Endodermal cell (in vitro differentiated cells): ENCODE results near the gene ARF4. TPM values are rescaled to one million over a fixed set of nuclear protein-coding genes. Genes with fewer than 3 reads are reported as not detected.
"Not testable (repeated sequence)": the region's sequence is repeated elsewhere in the genome, so short reads cannot be mapped to it uniquely, and the experiment has no call there.

Experiments
- DNase-seq: peaks from one replicate; pipeline ENCODE4 v3.0.0-alpha.2; 2017
- H3K27ac ChIP-seq: 2 replicates; pipeline ENCODE4 v1.5.1; 2013; ENCODE audit warnings: mild to moderate bottlenecking, low read depth, low read length, moderate library complexity
- H3K27me3 ChIP-seq: 2 replicates; pipeline ENCODE4 v1.6.1; 2013; ENCODE audit warnings: mild to moderate bottlenecking, low read length, moderate library complexity; ENCODE audit not compliant: insufficient read depth, control insufficient read depth, poor library complexity, severe bottlenecking
- H3K36me3 ChIP-seq: 2 replicates; pipeline ENCODE4 v1.7.0; 2013; ENCODE audit warnings: mild to moderate bottlenecking, low read length, moderate library complexity; ENCODE audit not compliant: control insufficient read depth, insufficient read depth
- H3K4me1 ChIP-seq: one replicate; pipeline ENCODE4 v1.7.0; 2013; ENCODE audit warnings: low read length; ENCODE audit not compliant: control insufficient read depth, insufficient read depth
- H3K4me3 ChIP-seq: 2 replicates; pipeline ENCODE4 v1.5.1; 2013; ENCODE audit warnings: mild to moderate bottlenecking, low read length, moderate library complexity
- H3K9ac ChIP-seq: 2 replicates; pipeline ENCODE4 v1.6.1; 2013; ENCODE audit warnings: mild to moderate bottlenecking, low read length, moderate library complexity; ENCODE audit not compliant: poor library complexity, severe bottlenecking; ENCODE audit errors: extremely low read depth
- H3K9me3 ChIP-seq: 2 replicates; pipeline ENCODE4 v1.6.1; 2013; ENCODE audit warnings: mild to moderate bottlenecking, low read length, moderate library complexity; ENCODE audit not compliant: control insufficient read depth
- H3K27ac Mint-ChIP-seq: 2 replicates; pipeline ENCODE4 v1.8.0; 2020; ENCODE audit warnings: mixed read lengths
- H3K27me3 Mint-ChIP-seq: 2 replicates; pipeline ENCODE4 v1.8.0; 2021; ENCODE audit warnings: mild to moderate bottlenecking, mixed read lengths; ENCODE audit not compliant: insufficient read depth
- H3K36me3 Mint-ChIP-seq: 2 replicates; pipeline ENCODE4 v1.8.0; 2020; ENCODE audit warnings: low read depth, mixed read lengths
- H3K4me1 Mint-ChIP-seq: 2 replicates; pipeline ENCODE4 v1.8.0; 2020; ENCODE audit warnings: mixed read lengths
- H3K4me3 Mint-ChIP-seq: 2 replicates; pipeline ENCODE4 v1.8.0; 2020; ENCODE audit warnings: mild to moderate bottlenecking, moderate library complexity, mixed read lengths
- H3K9me3 Mint-ChIP-seq: 2 replicates; pipeline ENCODE4 v1.8.0; 2020; ENCODE audit warnings: mild to moderate bottlenecking, mixed read lengths
- WGBS, 2 experiments: methylation state at CpG; one replicate each; pipeline versions ENCODE4 v1.1.5 to v1.1.7; 2013; ENCODE audit warnings: missing lambda C conversion rate in 2 of 2, mixed read lengths in 1 of 2; ENCODE audit not compliant: insufficient coverage in 1 of 2, insufficient read length in 1 of 2; 5-methylcytosine and 5-hydroxymethylcytosine counted together
- total RNA-seq, 2 donors: library from RNA; stranded (reverse); fragmentation: NEBNext Ultra II Directional in 1 of 2; extraction: Animal tissue kit (Norgen Biotek cat#: 25700) in 1 of 2; gene quantifications; 2 replicates in 1 of 2; 3 replicates in 1 of 2; pipeline ENCODE4 v1.2.1, GENCODE V29; 2021
- TF ChIP-seq, protein P1 (sequence below): fragments of 200-600 bp; sonication (generic); conservative IDR thresholded peaks from 2 replicates; pipeline ENCODE4 v1.5.0; 2021; ENCODE audit warnings: antibody characterized with exemption, mild to moderate bottlenecking

ARF4 gene
- total RNA-seq, 2 donors from 2014 or later, result 176 to 188 TPM

DNA sequence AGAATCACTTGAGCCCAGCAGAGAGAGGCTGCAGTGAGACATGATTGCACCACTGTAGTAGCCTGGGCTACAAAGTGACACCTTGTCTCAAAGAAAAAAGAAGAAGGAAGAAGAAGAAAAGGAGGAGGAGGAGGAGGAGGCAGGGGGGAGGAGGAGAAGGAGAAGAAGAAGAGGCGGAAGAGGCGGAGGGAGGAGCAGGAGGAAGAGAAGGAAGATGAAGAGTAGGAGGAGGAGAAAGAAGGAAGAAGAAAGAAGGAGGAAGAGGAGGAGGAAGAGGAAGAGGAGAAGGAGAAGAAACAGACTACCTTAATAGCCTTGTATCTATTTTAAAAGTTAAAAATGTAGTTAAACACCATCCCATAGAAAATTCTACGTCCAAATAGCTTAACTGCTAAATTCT is 19.1 kb upstream of the ARF4 start:
- Histone ChIP-seq H3K9ac (no peak overlapping the region), H3K27me3 (no peaks in the 10 kb centered on the region), H3K27ac (no peak overlapping the region), H3K36me3 (no peaks in the 10 kb centered on the region), H3K9me3 (peaks cover 6% of the 10 kb centered on the region), H3K4me3 (no peak overlapping the region), H3K4me1 (no peaks in the 10 kb centered on the region)
- no peak overlapping the region for H3K4me3 Mint-ChIP-seq
- H3K27ac Mint-ChIP-seq, result no peak overlapping the region
- H3K27me3 Mint-ChIP-seq, result no peaks in the 10 kb centered on the region
- no peaks in the 10 kb centered on the region for H3K4me1 Mint-ChIP-seq
- peaks cover 25% of the 10 kb centered on the region for H3K36me3 Mint-ChIP-seq
- 50 to 62% methylated on average over 2 to 3 of the region's 3 CpGs for WGBS, 2 experiments
- no peak for DNase-seq
- peaks cover 20% of the 10 kb centered on the region for H3K9me3 Mint-ChIP-seq
- TF ChIP-seq, protein P1, sequence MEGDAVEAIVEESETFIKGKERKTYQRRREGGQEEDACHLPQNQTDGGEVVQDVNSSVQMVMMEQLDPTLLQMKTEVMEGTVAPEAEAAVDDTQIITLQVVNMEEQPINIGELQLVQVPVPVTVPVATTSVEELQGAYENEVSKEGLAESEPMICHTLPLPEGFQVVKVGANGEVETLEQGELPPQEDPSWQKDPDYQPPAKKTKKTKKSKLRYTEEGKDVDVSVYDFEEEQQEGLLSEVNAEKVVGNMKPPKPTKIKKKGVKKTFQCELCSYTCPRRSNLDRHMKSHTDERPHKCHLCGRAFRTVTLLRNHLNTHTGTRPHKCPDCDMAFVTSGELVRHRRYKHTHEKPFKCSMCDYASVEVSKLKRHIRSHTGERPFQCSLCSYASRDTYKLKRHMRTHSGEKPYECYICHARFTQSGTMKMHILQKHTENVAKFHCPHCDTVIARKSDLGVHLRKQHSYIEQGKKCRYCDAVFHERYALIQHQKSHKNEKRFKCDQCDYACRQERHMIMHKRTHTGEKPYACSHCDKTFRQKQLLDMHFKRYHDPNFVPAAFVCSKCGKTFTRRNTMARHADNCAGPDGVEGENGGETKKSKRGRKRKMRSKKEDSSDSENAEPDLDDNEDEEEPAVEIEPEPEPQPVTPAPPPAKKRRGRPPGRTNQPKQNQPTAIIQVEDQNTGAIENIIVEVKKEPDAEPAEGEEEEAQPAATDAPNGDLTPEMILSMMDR, result no peak

GRCh38 chr3:57611870-57612269 is 14.7 kb upstream of the ARF4 start:
- H3K36me3 ChIP-seq, H3K27me3 ChIP-seq, H3K4me1 Mint-ChIP-seq, H3K4me3 Mint-ChIP-seq, H3K27me3 Mint-ChIP-seq, H3K27ac ChIP-seq, DNase-seq, H3K4me1 ChIP-seq, H3K27ac Mint-ChIP-seq, H3K9me3 ChIP-seq, H3K9ac ChIP-seq, H3K4me3 ChIP-seq: not testable (repeated sequence)
- WGBS, 2 experiments, result 95% methylated on average over 4 of the region's 5 CpGs; no CpG with 5 or more reads in 1 of the 2 experiments
- Mint-ChIP-seq H3K36me3 (peaks cover 39% of the 10 kb centered on the region), H3K9me3 (peaks cover 47% of the 10 kb centered on the region)

- H3K27me3 Mint-ChIP-seq, result no peaks in the 10 kb centered on the region
- DNase-seq, result no peak
- no peak overlapping the region for H3K9ac ChIP-seq
- H3K36me3 ChIP-seq, result peaks cover 8% of the 10 kb centered on the region
- H3K27ac ChIP-seq, result no peak overlapping the region
- no peak overlapping the region for H3K4me3 ChIP-seq
- no peaks in the 10 kb centered on the region for H3K27me3 ChIP-seq
- peaks cover 37% of the 10 kb centered on the region for H3K9me3 Mint-ChIP-seq
- H3K4me1 Mint-ChIP-seq, result no peaks in the 10 kb centered on the region
- H3K9me3 ChIP-seq, result peaks cover 8% of the 10 kb centered on the region
- no peak overlapping the region for H3K27ac Mint-ChIP-seq
- H3K4me1 ChIP-seq, result no peaks in the 10 kb centered on the region
- TF ChIP-seq, protein P1, result no peak
- H3K4me3 Mint-ChIP-seq, result no peak overlapping the region
- peaks cover 46% of the 10 kb centered on the region for H3K36me3 Mint-ChIP-seq
Observed at GRCh38 chr3:57605683-57606082, 8.5 kb upstream of the ARF4 start.

DNA sequence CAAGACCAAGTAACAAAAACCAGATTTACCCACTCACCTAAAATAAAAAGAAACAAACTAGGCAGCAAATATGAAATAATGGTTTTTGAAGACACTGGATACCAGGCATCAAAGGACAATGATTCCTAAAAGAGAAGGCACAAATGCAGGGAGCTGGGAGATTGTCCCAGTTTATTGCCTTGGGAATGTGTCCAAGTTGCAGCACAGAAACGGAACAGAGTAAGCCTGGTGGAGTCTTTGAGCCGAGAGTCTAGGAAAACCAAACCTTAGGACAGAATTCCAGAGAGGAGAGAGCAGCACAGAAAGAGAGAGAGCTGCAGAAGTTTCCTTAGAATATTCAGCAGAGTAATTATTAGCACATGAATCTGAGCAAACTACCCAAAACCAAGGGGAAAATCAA is 7.8 kb upstream of the ARF4 start:
- no peak overlapping the region for H3K4me3 Mint-ChIP-seq
- peaks cover 29% of the 10 kb centered on the region for H3K9me3 Mint-ChIP-seq
- Histone ChIP-seq H3K9me3 (peaks cover 8% of the 10 kb centered on the region), H3K36me3 (peaks cover 8% of the 10 kb centered on the region), H3K9ac (no peak overlapping the region), H3K27me3 (no peaks in the 10 kb centered on the region), H3K27ac (no peak overlapping the region), H3K4me3 (no peak overlapping the region), H3K4me1 (no peaks in the 10 kb centered on the region)
- no peaks in the 10 kb centered on the region for H3K4me1 Mint-ChIP-seq
- no peak overlapping the region for H3K27ac Mint-ChIP-seq
- WGBS, 2 experiments, result 89 to 100% methylated on average over 2 of the region's 2 CpGs
- H3K36me3 Mint-ChIP-seq, result peaks cover 40% of the 10 kb centered on the region
- no peaks in the 10 kb centered on the region for H3K27me3 Mint-ChIP-seq
- DNase-seq, result no peak
- TF ChIP-seq, protein P1, result no peak
